LoVo (cell line): ENCODE measurements around the gene SPTBN5.
"Not testable (repeated sequence)": the region's sequence is repeated elsewhere in the genome, so short reads cannot be mapped to it uniquely, and the experiment has no call there.

Source experiments
- DNase-seq: peaks from one replicate; pipeline ENCODE4 v3.0.0-alpha.2; 2016; ENCODE audit warnings: low spot score

Gene SPTBN5

DNA sequence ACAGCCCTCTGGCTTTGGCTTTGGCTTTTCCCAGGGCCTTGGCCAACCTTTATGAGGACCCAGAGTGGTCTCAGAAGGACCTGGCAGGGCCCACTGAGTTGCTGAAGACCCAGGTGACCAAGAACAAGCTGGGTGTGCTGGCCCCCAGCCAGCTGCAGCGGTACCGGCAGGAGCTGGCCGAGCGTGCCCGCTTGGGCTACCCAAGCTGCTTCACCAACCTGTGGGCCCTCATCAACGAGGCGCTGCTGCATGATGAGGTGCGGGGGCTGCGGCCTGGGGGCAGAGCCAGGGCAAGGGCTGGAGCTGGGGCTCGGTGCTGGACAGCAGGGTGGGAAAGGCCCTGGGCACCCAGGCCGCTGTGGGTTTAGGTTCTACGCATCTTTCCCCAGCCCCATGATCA, 49.0 kb downstream of the SPTBN5 start:
- DNase-seq, result no peak

DNA sequence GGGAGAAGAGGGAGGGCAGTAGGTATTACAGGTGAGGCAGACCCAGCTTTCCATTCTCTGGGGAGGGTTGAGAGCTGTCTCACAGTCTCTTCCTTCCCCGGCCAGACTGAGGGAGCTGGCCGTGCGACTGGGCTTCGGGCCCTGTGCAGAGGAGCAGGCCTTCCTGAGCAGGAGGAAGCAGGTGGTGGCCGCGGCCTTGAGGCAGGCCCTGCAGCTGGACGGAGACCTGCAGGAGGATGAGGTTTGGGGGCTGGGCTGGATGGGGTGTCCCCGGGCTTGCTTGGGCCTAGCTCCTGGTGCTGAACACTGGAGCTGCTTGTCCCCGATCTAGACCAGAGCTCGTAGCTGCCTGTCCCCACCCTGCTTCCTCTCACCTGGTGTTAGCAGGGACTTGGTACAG, 50.3 kb downstream of the SPTBN5 start:
- no peak for DNase-seq

DNA sequence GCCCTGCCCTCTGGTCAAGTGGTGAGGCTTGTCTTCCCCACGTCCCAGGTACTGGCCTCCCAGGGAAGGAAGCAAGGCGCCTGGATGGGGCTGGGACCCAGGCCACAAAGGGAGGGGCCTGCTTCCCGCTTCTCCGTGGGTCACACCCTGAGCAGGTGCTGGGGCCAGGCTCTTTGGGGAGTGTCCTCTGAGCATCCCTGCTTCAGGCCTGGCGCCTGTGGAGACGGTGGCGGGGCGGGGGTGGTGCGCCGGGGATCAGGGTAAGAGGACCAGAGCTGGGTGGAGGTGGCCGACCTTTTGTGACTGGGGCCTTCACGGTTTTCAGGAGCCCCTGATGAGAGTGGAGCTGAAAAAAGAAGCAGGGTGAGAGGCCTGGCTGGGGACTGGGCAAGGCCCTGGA, 51.6 kb downstream of the SPTBN5 start:
- no peak for DNase-seq

DNA sequence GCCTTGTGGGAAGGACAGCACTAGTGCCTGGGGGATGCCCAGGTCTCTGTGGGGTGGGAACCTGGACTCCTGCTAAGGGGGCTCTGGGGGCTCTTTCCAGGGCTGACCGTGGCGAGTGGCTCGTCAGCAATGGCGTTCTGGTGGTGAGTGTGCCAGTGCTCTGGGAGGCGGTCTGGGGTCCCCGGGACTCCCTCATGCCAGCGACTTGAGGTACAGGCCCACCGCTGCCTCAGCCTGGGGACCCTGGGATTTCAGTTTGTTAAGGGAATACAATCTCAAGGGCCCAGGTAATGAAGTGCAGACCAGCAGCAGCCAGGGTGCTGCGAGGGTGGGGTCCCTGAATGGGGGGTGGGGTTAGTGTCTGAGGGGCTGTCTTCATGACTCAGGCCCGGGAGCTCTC, 52.7 kb downstream of the SPTBN5 start:
- DNase-seq, result no peak

DNA sequence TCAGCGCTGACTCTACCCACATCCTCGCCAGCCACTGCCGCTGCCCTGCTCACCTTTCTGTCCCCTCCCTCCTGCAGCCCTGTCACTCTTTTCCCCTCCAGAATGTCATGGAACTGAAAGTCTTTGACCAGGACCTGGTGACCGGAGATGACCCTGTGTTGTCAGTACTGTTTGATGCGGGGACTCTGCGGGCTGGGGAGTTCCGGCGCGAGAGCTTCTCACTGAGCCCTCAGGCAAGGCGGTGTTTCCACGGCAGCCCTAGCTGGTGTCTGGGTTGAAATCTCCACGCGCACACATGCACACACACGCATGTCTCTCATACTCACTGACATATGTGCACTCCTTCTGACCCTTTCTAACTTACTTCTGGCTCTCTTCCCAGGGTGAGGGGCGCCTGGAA, 53.2 kb downstream of the SPTBN5 start:
- DNase-seq, result no peak

DNA sequence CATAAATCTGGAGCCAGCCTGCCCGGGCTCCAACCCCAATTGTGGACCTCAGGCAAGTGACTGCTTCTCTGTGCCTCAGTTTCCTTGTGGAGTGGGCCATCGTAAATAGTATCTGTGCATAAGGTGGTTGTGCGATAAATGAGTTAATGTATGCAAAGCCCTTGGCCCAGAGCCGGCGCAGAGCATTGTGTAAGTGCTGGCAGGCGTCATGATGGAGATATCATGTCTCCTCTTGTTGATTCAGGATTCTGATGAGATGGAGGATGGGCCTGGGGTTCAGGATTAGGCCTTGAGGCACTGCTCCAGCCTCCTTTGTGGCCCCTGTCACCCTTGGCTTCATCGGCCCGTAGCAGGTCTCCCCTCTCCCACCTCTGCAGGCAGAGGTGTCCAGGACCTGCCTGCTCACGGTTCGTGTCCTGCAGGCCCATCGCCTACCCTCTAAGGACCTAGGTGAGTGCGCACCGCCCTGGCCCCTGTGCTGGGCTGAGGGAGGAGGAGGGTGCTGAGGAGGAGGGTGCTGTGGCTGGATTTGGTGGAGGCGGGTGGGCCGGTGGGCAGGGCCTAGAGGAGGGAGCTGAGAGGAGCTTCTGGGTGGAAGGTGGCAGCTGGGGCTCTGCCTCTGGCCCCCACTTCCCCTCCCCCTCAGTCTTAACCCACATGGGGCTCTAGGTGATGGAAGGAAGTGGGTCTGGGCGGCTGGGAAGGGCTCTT, 53.9 kb downstream of the SPTBN5 start:
- no peak for DNase-seq

DNA sequence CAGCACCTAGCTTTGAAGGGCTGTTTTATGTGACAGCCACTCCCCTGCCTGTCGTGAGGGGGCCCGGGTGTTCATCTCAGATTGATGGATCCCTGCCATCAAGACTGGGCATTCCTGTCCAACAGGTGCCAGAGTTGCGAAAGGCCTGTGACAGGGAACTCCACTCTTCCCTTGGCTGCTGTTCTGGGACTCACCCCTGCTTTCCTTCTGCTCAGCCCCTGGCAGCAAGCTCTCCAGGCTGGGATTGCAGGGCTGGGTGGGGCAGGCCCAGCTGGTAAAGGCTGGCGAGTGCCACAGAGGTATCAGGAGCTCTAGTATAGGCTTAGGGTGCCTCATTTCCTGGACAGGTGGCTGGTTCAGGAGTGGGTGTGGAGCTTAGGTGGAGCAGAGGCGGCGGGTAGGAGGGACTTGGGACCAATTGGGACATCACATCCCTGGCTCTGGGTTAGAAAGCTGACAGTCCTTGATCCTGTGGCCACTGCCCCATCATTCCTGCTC, 55.4 kb downstream of the SPTBN5 start, which contains the start of gene PLA2G4B:
TSS of gene PLA2G4B (plus strand) at position 448 of the 498 bp plus-strand sequence. CDS start 67 bp downstream, outside the sequence.
- DNase-seq, result peak; percentile 56

DNA sequence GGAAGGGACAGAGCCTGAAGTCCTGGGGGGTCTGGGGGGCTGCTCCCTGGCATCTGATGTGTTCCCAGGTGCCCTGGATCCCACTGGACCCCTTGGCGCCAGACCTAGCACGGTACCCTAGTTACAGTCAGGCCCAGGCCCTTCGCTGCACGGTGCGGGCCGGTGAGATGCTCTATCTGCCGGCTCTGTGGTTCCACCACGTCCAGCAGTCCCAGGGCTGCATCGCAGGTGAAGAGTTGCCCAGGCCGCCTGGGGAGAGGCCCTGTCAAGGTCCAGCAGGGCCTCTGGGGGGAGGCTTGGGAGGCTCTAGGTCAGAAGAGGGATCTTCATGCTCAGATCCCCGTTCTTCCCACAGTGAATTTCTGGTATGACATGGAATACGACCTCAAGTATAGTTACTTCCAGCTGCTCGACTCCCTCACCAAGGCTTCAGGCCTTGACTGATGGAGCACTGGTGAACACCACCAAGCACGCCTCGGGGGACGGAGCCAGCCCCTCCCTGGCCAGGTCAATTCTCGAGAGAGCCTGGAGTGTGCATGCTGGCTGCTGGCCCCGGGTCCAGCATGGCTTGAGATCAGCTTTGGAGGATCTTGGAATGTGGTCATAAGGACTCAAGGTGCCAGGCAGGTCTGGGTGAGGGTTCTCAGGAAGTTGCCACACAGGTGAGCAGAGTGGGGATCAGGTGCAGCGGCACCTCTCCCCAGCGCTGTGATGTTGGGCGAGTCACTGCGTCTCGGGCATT, 57.0 kb downstream of the SPTBN5 start:
- no peak for DNase-seq

DNA sequence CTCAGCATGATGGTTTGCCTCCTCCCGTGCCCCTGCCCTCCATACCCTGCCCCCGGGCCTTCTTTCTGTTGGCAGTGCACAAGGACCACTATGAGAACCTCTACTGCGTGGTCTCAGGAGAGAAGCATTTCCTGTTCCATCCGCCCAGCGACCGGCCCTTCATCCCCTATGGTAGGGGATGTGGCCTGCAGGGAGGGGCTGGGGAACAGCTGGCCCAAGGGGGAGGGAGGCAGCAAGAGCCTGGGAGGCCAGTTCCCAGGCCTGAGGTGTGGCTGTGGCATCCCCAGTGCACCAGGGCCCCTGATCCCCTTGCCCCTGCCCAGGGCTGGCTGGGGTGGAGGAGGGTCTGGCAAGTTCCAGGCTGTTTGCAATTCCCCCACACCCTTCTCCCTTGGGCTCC, 57.8 kb downstream of the SPTBN5 start:
- no peak for DNase-seq

DNA sequence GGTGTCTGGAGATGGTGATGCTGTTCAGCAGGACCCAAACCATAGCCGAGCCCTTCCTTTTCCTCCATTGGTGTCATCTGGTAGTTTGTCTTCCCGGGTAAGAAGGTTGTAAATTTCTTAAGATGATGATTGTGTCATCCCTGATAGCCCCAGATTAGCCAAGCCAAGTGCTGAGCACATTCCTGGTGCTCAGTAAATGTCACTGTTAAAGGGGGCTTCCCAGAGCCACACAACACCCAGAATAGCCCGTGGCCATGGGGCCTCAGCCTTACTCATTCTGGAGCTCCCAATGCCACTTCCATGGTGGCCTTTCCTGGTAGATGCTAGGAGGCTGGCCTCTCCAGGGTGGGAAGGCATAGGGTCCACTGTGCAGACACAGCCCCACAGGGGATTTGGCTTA, 59.8 kb downstream of the SPTBN5 start:
- DNase-seq, result no peak

DNA sequence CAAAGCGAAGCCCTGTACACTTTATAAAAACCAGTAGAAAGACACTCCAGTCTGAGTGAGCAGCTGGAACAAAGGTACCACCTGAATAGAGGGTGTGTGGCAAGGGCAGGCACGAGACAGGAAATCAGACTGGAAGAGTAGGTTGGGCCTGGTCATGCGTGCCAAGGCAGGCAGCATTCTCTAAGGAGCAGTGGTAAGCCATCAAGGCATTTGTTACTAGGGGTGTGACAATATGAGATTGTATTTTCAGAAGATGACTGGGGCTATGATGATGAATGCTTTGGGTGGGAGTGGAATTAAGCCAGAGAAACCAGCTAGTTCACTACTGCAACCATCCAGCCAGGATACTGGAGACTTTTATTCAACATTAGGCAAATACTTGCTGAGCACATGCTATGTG, 61.0 kb downstream of the SPTBN5 start:
- no peak for DNase-seq

DNA sequence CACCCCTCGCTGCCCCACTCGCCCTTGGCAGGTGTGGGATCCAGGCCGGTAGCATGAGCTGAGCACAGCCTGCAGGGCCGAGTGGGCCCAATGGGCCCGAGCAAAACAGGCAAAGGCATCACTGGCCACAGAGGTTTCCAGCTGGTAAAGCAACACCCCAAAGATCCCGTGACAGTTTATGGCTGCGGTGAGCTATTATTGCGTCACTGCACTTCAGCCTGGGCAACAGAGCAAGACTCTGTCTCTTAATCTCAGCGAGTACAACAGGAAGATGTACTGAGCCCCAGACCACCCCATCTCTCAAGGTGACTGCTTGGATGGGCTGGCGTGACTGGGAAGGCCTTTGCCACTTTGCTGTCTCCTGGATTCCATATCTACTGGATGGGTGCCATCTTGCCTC, 61.6 kb downstream of the SPTBN5 start:
- DNase-seq, result no peak

DNA sequence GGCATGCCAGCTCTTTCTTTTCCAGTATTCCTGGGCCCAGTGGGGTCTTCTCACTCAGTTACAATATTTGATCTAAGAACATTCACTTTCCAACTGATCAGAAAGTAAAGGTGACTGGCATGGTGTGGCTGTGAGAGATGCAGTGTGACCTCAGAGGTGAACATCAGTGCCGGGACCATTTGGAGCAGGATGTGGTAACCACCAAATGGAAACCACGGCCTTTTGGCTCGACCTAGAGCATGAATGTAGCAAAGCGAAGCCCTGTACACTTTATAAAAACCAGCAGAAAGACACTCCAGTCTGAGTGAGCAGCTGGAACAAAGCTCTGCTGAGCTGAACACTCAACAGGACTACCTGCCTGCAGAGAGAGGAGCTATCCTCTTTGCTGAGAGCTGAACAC, 62.6 kb downstream of the SPTBN5 start:
- DNase-seq, result not testable (repeated sequence)

DNA sequence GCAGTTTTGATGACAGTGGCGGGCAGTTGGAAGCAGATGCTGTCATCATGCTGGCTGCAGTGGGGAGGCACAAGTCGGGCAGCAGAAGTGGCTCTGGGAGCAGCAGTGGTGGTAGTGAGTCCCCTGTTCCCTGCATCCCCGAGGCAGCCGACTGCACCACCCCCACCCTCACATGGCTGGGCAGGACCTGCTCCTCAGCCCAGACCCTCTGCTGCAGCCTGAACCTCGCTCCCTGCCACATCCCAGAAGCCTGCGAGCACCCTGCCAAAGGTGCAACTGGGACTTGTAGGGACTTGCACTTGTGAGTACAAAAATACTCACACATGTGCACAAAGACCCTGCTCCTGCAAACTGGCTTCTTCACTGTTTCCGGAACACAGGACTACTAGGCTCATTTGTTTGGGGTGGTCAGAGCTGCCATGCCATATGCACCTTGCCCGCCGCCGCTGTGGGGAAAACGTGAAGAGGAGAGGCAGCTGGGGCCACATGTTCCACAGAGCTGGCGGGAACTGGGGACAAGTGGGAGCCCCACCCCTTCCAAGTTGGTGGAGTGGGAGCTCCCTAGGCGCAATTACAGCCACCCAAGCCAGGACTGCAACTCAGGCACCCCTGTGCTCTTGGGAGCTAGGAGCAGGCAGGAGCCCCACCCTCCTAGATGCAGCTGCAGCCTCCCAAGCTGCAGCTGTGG, 63.8 kb downstream of the SPTBN5 start:
- DNase-seq, result no peak

DNA sequence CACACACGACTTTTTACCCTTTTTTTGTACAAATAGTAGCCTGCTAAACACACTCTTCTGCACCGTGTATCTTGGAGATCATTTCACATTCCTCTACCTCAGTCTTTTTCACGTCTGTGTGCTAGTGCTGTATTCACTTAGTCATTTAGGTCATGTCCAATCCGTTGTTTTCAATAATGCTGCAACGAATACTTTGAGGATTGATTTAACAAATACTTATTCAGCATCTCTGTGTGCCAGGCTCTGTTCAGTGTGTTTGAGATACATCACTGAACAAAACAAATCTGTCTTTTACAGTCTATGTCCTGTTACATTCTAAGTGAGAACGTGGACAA, 65.1 kb downstream of the SPTBN5 start:
- peak; percentile 2 for DNase-seq

DNA sequence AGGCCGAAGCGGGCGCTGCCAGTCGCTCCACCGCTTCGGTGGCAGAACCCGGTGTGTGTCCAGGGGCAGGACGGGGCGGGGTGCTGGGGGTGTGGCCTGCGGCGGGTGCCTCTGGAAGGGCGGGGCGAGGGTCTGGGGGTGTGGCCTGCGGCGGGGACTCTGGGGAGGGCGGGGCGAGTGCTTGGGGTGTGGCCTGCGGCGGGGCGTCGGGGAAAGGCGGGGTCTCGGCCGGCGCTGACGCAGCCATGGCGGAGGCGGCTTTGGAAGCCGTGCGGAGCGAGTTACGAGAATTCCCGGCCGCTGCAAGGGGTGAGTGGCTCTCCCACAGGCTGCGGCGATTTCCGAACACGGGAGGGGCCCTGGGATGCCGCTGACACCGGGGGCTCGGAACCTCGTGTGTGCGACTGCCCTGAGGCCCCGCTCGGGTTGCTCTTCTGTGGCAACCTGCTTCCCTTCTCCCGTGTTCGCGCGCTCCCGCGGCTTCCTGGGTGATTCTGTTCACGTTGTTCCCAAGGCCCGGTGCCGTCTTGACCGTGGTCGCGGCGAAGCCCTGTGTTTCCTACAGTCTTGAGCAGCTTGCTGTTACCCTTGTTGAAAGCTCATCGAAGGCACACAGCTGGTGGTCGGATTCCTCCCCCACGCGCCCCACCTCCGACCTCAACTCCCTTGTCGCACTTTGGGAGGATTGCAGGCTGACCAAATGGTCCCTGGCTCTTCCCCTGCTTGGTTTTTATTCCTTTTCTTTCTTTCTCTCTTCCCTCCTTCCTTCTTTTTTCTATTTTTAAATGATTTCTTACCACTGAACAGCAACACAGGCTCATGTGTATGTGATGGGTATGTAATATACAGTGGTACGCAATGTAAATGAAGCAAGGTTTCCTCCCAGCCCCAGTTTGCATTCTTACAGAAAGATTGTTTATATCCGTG, 65.7 kb downstream of the SPTBN5 start, which contains the start of gene JMJD7:
TSS of gene JMJD7 (plus strand) at position 213 of the 927 bp plus-strand sequence. CDS start at position 246, 33 bp downstream.
- DNase-seq, result peak; percentile 95

DNA sequence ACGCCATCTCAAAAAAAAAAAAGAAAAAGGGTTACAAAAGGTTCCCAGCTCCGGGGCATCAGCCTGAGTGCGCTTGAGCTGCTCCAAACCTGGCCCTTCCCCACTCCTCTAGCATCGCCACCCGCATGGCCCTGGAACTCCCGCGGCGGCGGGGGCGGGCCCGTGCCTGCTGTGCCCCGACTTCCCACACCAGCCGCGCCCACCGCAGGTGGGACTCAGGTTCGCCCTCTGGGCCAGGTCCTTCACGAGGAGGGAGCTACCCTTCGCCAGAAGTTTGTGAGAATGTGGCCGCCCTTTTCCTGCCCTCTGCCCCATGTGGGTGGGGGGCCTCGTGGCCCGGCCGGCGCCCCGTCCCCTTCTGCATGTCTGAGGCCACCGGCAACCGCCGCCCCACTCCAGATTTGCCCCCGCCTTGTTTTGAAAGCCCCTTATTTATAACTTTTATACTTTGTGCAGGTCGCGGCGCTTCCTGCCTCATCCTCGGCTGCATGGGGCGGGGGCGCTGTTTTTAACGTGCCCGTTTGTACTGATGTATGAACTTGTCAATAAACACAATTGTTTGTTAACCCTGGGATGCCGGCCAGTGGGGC, 66.5 kb downstream of the SPTBN5 start:
- peak; percentile 18 for DNase-seq

DNA sequence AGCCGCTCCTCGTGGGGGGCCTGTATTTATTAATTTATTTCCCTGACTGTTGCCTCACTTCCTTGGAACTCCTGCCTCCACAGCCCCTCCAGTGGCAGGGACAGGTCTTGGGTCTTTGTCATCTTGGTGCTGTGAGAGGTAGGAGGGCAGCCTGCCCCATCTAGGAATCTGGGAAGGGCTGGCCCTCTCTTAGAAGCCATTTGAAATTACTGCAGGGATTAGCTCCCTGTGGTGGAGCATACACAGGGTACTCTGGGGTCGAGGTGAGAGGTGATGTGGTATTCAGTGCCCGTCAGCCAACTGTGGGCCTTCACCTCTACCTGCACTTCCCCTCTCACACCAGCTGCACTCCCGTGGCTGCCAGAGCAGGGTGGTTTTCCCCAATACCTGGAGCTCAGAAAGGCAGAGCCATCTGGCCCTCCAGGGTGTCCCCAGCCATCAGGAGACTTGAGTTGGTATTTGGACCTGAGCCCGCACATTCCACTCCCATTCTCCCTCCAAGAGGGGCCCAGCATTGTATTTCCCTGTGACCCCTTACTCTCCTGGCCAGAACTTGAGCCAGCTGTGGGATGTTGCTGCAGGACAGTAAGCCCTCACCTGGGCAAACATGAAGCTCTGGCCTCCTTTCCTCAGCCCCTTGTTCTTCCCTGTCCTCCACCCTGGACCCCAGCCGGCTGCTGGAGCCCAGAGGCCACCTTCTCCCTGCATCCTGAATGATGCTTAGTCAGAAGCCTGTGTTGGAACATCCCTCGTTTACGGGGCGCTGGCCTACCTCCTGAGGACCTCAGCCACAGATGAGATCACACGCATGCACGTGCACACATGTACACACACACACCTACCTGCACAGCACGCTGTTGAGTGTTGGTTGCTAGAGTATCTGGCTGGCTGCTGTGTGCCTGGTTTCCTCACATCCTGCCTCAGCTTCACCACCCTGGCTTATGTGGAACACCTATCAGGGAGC, 68.0 kb downstream of the SPTBN5 start:
- DNase-seq, result no peak

DNA sequence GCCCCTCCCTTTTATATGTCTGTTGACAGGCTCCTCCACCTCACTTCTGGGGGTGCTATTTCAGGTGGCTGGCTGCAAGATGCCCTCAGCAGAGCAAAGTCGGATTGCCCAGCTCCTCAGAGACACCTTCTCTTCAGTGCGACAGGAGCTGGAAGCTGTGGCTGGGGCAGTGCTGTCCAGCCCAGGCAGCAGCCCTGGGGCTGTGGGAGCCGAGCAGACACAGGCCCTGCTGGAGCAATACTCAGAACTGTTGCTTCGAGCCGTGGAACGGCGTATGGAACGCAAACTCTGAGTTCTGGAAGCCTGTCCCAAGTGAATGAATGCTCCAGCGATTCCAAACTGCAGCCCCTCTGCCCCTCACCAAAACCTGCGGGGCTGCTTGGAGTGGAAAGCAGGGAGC, 68.7 kb downstream of the SPTBN5 start:
- no peak for DNase-seq

DNA sequence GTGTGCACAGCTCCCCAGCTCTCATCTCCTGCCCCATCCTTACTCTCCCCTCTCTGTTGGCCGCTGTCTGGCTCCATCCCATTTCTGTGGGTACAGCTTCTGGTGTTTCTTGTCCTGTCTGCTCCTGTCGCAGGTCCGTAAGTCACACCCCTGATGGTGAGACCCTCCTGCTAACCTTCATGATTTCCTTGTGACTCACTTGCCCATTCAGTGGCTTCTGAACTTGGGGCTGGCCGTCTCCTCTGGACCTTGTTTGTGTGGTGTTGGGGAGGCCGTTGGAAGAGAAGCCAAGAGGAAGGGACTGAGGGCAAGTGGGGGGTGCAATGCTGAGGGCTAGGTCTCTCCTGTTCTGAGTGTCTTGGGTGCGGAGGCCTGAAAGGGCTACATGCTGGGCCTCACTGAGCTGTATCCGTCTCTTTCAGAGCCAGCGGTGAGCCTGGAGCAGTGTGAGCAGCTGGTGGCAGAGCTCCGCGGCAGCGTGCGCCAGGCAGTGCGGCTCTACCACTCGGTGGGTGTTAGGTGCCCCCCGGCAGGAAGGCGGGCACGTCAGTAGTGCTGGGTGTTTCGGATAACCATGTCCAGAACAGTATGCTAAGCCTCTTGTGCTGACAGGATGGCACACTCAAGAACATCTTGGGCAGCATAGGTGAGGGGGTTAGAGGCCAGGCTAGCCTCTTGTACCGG, 69.6 kb downstream of the SPTBN5 start:
- no peak for DNase-seq
